ENCODE results near the gene KRT77. TPM values are rescaled to one million over a fixed set of nuclear protein-coding genes. Genes with fewer than 3 reads are reported as not detected.
"Not testable (repeated sequence)": the region's sequence is repeated elsewhere in the genome, so short reads cannot be mapped to it uniquely, and the experiment has no call there.

The KRT77 gene
- total RNA-seq: not detected
- long read RNA-seq: 0 reads

- ATAC-seq (no peak), DNase-seq (no peak)
- intact Hi-C loops (cut with DNase I, micrococcal nuclease): no loop called here
Measured at GRCh38 chr12:52703424-52703823, at the start of gene KRT77. KRT77 (minus strand) TSS chr12:52703524; CDS start chr12:52703434, 90 bp downstream.

GRCh38 chr12:52752516-52752915 is 49.2 kb upstream of the KRT77 start:
- DNase-seq: no peak
- intact Hi-C loops (cut with DNase I, micrococcal nuclease): no loop called here

DNA sequence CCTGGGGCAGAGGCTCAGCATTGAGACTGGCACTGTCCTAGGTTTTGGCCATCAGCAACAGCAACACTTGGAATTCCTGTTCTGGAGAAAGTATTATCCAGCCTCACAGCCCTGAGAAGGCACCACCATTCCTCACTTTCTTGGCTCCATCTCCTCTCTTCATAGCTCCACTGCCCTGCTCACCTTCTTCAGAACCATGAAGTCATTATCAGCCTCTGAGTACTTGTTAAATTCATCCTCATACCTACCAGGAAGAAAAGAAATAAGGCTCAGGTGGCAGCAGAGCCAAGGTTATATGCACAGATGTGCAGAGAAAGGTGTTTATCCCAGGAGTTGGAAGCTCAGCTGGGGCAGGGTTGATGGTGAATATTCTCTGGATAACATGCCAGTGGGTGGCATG is 48.5 kb upstream of the KRT77 start:
- intact Hi-C loops (cut with DNase I, micrococcal nuclease): no loop called here
- ATAC-seq (no peak), DNase-seq (no peak)

More at GRCh38 chr12:52752516-52752915, 49.2 kb upstream of the KRT77 start:
- no peak for ATAC-seq

- DNase-seq; ATAC-seq; intact Hi-C loops (cut with DNase I, micrococcal nuclease): not testable (repeated sequence)
Measured at GRCh38 chr12:52750532-52750931, 47.2 kb upstream of the KRT77 start.

DNA sequence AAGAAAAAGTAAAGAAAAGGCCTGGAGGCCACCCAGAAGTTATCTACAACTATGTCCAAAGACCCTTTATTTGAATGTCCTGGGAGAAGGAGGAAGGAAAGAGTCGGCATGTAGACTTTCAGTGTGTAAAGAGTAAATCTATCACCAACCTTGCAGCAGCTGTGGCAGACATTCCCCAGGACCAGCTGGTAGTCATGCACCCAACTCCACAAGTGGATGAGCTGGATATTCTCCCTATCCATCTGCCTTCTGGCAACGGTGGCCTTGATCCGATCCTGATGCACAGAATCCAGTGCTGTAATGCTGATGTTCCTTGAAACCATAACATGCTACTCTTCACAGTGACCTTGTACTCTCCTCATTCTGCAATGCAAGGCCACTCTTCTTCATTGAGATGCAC is 46.5 kb upstream of the KRT77 start:
- intact Hi-C loops (cut with DNase I, micrococcal nuclease): no loop called here
- ATAC-seq (no peak), DNase-seq (no peak)

DNA sequence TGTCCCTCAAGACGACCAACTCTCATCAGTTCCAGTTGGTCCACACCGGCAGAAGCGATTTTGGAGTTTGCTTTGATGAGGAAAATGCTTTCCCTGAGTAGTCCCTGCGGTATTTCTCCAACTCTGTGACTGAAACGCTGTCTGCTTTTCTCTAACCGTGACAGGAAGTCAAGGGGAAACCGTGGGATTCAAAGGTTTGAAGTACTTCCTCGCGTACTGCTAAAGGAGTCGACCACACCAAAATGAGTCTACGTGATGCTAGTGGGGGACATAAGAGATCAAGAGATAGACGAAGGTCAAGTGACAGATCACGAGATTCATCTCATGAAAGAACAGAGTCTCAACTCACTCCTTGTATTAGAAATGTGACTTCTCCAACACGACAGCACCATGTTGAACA is 45.3 kb upstream of the KRT77 start:
- DNase-seq: no peak
- intact Hi-C loops (cut with DNase I, micrococcal nuclease): no loop called here
- ATAC-seq: no peak

DNA sequence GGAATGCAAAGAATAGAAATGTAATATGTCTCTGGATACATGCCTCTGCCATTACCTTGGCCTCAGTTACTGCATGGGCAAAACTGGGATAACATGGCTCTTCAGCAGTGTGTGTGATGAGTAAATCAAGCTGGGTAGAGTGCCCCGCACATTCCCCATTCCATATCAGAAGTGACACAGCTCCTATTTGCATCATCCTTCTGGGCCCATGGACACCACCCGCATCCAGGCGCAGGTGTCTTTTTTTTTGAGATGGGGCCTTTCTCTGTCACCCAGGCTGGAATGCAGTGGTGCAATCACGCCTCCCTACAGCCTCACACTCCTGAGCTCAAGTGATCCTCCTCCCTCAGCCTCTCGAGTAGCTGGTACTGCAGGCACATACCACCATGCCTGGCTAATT is 42.2 kb upstream of the KRT77 start:
- ATAC-seq (no peak), DNase-seq (no peak)
- intact Hi-C loops (cut with DNase I, micrococcal nuclease): no loop called here

- intact Hi-C loops (cut with DNase I, micrococcal nuclease): no loop called here
- ATAC-seq (no peak), DNase-seq (no peak)
Measured at GRCh38 chr12:52744493-52745156, 41.3 kb upstream of the KRT77 start.

DNA sequence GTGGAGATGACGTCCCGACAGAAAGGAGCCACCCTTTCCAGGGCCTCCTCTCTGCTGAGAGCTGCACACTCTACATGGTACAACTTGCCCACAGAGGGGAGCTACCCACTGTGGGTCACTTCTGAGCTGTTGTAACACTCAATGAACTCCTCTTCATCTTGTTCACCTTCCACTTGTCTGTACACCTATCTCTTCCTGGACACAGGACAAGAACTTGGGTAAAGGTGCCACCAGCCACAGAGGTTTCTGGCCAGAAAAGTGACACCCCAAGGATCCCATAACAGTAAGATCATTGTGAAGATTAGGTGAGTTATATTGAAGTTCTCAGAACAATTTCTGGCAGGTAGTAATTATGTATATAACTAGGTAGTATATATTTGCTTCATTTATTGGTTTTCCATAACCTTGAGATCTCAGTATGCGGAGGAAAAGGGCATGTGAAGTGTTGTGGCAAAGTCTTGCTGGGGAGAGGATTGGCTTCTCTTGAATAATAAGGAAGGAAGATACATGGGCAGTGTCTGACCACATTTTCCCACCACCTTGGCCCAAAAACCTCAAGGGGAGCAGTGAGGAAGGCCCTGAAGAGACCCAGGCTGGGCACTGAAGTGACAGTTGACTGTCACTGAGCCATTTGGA is 39.6 kb upstream of the KRT77 start:
- ATAC-seq (no peak), DNase-seq (no peak)
- intact Hi-C loops (cut with DNase I, micrococcal nuclease): no loop called here

GRCh38 chr12:52742196-52742580 is 38.9 kb upstream of the KRT77 start:
- ATAC-seq: no peak
- intact Hi-C loops (cut with DNase I, micrococcal nuclease): no loop called here
- no peak for DNase-seq

DNA sequence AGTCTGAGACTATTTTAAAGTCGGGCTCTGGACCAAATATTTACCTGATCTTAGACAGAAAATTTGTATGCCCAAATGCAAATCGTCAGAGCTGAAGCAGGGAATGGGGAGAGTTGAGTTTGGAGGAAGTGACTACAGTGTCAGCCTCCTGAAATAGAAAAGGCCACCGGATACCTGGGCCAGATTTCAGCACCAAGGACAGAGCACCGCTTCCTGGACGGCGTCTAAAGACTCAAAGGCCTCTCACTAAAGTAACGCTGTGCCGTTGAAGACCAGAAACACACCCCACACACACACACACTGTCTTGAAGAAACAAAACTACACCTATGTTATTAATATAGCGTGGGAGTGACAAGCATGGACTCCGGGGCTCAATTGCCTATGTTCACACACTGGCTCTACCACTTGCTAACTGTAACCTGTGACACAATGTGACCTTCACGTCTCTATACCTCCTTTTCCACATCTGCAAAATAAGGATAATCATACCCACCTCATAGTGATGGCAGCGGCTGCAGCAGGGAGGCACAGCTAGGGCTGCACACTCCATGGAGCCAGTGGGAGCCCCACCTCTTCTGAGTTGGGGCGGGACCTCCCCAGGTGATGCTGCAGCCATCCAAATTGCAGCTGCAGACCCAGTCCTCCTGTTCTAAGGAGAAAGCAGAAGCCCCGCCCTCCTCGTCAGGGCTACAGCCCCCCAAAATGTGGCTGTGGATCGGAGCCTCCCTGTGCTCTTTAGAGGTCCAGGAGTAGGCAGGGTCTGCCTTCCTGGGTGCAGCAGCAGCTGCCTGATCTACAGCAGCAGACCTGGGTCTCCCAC is 38.3 kb upstream of the KRT77 start:
- intact Hi-C loops (cut with DNase I, micrococcal nuclease): no loop called here
- ATAC-seq (peak; percentile 60), DNase-seq (peak; percentile 36 to 76)

GRCh38 chr12:52740584-52740983 is 37.3 kb upstream of the KRT77 start:
- DNase-seq: no peak
- no peak for ATAC-seq
- intact Hi-C loops (cut with DNase I, micrococcal nuclease): no loop called here

DNA sequence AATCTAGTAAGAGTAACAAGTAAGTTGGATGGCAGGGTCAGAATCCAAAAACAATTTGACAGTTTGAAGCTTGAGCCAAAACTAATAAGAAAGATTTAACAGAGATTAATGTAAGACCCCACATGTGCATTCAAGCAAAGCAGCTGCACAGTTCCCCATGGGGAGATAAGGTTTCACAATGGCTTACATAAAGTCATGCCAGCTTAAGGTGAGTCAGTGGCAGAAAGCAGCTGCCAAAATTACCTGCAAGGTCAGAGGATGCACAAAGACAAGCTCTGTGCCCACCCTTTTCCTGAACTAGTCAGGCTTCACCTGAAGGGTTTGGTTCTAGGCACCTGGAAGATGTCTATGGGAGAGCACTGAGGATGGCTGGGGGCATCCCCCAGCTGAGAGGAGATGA is 36.6 kb upstream of the KRT77 start:
- no peak for ATAC-seq
- intact Hi-C loops (cut with DNase I, micrococcal nuclease): no loop called here
- no peak for DNase-seq

GRCh38 chr12:52735816-52736632 is 32.7 kb upstream of the KRT77 start:
- DNase-seq: no peak
- no peak for ATAC-seq
- intact Hi-C loops (cut with DNase I, micrococcal nuclease): no loop called here

DNA sequence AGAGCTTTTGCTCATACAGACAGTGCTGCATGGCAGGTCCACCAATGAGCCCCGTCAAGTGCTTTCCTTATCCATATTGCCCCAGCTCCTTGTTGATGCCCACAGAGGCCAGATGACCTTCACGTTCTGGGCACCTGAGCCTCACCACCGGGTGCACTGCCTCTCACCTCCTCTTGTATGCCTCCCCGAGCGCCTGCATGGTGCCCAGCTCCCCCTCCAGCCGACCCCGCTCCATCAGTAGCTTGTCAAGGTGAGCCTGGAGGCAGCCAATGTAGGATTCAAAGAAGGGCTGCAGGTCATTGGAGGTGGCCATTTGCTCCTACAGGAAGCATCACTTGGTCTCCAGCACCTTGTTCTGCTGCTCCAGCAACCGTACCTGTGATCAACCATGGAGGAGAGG is 31.8 kb upstream of the KRT77 start:
- no peak for ATAC-seq
- DNase-seq: no peak
- intact Hi-C loops (cut with DNase I, micrococcal nuclease): no loop called here

DNA sequence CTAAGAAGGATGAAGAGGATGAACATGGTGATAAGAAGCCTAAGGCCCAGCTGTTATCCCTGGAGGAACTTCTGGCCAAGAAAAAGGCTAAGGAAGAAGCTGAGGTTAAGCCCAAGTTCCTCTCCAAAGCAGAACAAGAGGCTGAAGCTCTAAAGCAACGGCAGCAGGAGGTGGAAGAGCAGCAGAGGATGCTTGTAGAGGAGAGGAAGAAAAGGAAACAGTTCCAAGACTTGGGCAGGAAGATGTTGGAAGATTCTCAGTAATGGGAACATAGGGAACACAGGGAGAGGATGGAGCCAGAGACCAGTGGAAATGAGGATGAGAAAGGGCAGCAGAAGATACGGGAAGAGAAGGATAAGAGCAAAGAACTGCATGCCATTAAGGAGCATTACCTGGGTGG is 27.5 kb upstream of the KRT77 start:
- intact Hi-C loops (cut with DNase I, micrococcal nuclease): no loop called here
- DNase-seq: no peak
- no peak for ATAC-seq

DNA sequence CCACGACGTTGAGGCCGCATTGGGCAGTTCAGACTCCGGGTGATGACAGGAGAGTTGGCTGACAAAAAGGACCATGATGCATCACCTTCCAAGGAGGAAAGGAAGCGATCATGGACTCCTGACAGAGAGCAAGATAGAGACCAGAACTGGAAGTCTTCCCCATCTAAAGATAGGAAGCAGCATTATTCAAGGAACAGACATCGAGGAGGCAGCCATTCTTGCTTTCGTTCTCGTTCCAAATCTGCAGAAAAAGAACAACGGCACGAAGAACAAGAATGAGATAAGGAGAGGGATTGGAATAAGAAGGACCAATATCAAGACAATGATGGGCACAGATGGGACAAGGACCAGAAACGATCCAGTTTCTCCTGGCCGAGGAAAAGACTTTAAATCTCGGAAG is 27.1 kb upstream of the KRT77 start:
- intact Hi-C loops (cut with DNase I, micrococcal nuclease): no loop called here
- no peak for DNase-seq
- no peak for ATAC-seq

GRCh38 chr12:52729147-52729546 is 25.8 kb upstream of the KRT77 start:
- ATAC-seq (no peak), DNase-seq (no peak)
- intact Hi-C loops (cut with DNase I, micrococcal nuclease): no loop called here

GRCh38 chr12:52728374-52728773 is 25.1 kb upstream of the KRT77 start:
- intact Hi-C loops (cut with DNase I, micrococcal nuclease): no loop called here
- no peak for ATAC-seq
- no peak for DNase-seq

Data from left colon (tissue), 2 donors.